ENCODE data around the gene LPAR1. TPM values are rescaled to one million over a fixed set of nuclear protein-coding genes. Genes with fewer than 3 reads are reported as not detected.

The LPAR1 gene
- total RNA-seq, 2 donors from 2014 or later = 5.0 to 5.9 TPM

- 91 to 93% methylated on average over 2 of the region's 2 CpGs for WGBS, 2 experiments (ENCODE audit: insufficient coverage in 1 of 2, insufficient read length in 1 of 2)
- Histone ChIP-seq H3K27me3 (ENCODE audit: control insufficient read depth, insufficient read depth, low read length, poor library complexity, severe bottlenecking) (no peaks in the 10 kb centered on the region), H3K27ac (ENCODE audit: low read depth, low read length) (no peak overlapping the region), H3K4me1 (ENCODE audit: control insufficient read depth, insufficient read depth, low read length) (peaks cover 5% of the 10 kb centered on the region), H3K36me3 (ENCODE audit: control insufficient read depth, insufficient read depth, low read length) (no peaks in the 10 kb centered on the region), H3K9me3 (ENCODE audit: control insufficient read depth, low read length) (no peaks in the 10 kb centered on the region), H3K9ac (ENCODE audit: extremely low read depth, low read length, poor library complexity, severe bottlenecking) (no peak overlapping the region), H3K4me3 (ENCODE audit: low read length) (no peak overlapping the region)
- H3K27ac Mint-ChIP-seq = no peak overlapping the region
- no peaks in the 10 kb centered on the region for H3K27me3 Mint-ChIP-seq (ENCODE audit: insufficient read depth)
- H3K4me1 Mint-ChIP-seq = peaks cover 32% of the 10 kb centered on the region
- H3K9me3 Mint-ChIP-seq = no peaks in the 10 kb centered on the region
- DNase-seq = no peak
- no peak for TF ChIP-seq CTCF (conservative IDR thresholded peaks at IDR 0.05)
- H3K36me3 Mint-ChIP-seq (ENCODE audit: low read depth) = no peaks in the 10 kb centered on the region
- H3K4me3 Mint-ChIP-seq = no peak overlapping the region
Observed at GRCh38 chr9:110971234-110971633, 67.0 kb downstream of the LPAR1 start.

GRCh38 chr9:110969971-110970386 is 68.3 kb downstream of the LPAR1 start:
- Mint-ChIP-seq H3K27ac (no peak overlapping the region), H3K4me3 (no peak overlapping the region), H3K27me3 (ENCODE audit: insufficient read depth) (no peaks in the 10 kb centered on the region), H3K9me3 (peaks cover 8% of the 10 kb centered on the region), H3K36me3 (ENCODE audit: low read depth) (peaks cover 11% of the 10 kb centered on the region), H3K4me1 (peaks cover 32% of the 10 kb centered on the region)
- Histone ChIP-seq H3K27me3 (ENCODE audit: control insufficient read depth, insufficient read depth, low read length, poor library complexity, severe bottlenecking) (no peaks in the 10 kb centered on the region), H3K27ac (ENCODE audit: low read depth, low read length) (no peak overlapping the region), H3K9ac (ENCODE audit: extremely low read depth, low read length, poor library complexity, severe bottlenecking) (no peak overlapping the region), H3K36me3 (ENCODE audit: control insufficient read depth, insufficient read depth, low read length) (no peaks in the 10 kb centered on the region), H3K9me3 (ENCODE audit: control insufficient read depth, low read length) (peaks cover 4% of the 10 kb centered on the region), H3K4me3 (ENCODE audit: low read length) (peak overlapping the region; percentile 30), H3K4me1 (ENCODE audit: control insufficient read depth, insufficient read depth, low read length) (peaks cover 5% of the 10 kb centered on the region)
- WGBS, 2 experiments (ENCODE audit: insufficient coverage in 1 of 2, insufficient read length in 1 of 2) = 89 to 94% methylated on average over 3 to 4 of the region's 4 CpGs
- DNase-seq = no peak
- TF ChIP-seq CTCF (conservative IDR thresholded peaks at IDR 0.05) = no peak

- Histone ChIP-seq H3K4me1 (ENCODE audit: control insufficient read depth, insufficient read depth, low read length) (peaks cover 5% of the 10 kb centered on the region), H3K9me3 (ENCODE audit: control insufficient read depth, low read length) (peaks cover 4% of the 10 kb centered on the region), H3K9ac (ENCODE audit: extremely low read depth, low read length, poor library complexity, severe bottlenecking) (no peak overlapping the region), H3K4me3 (ENCODE audit: low read length) (no peak overlapping the region), H3K36me3 (ENCODE audit: control insufficient read depth, insufficient read depth, low read length) (no peaks in the 10 kb centered on the region), H3K27ac (ENCODE audit: low read depth, low read length) (no peak overlapping the region), H3K27me3 (ENCODE audit: control insufficient read depth, insufficient read depth, low read length, poor library complexity, severe bottlenecking) (no peaks in the 10 kb centered on the region)
- H3K27ac Mint-ChIP-seq = no peak overlapping the region
- no peak for TF ChIP-seq CTCF (conservative IDR thresholded peaks at IDR 0.05)
- peaks cover 8% of the 10 kb centered on the region for H3K9me3 Mint-ChIP-seq
- H3K4me1 Mint-ChIP-seq = peaks cover 26% of the 10 kb centered on the region
- H3K27me3 Mint-ChIP-seq (ENCODE audit: insufficient read depth) = no peaks in the 10 kb centered on the region
- 94 to 97% methylated on average over 4 of the region's 4 CpGs for whole genome bisulfite sequencing, 2 experiments (ENCODE audit: insufficient coverage in 1 of 2, insufficient read length in 1 of 2)
- DNase-seq = no peak
- no peak overlapping the region for H3K4me3 Mint-ChIP-seq
- peaks cover 11% of the 10 kb centered on the region for H3K36me3 Mint-ChIP-seq (ENCODE audit: low read depth)
Observed at GRCh38 chr9:110968096-110968495, 70.2 kb downstream of the LPAR1 start.

All from endodermal cell (in vitro differentiated cells).